Aorta (tissue), 5 donors: Measurements from ENCODE around the gene ZBTB32. TPM values are rescaled to one million over a fixed set of nuclear protein-coding genes. Genes with fewer than 3 reads are reported as not detected.
"Not testable (repeated sequence)": the region's sequence is repeated elsewhere in the genome, so short reads cannot be mapped to it uniquely, and the experiment has no call there.

ENCODE experiments used
- ATAC-seq: fragments of 200-7000 bp; cut with Tn5 transposase; one replicate; pipeline ENCODE4 v1.9.1; 2022; ENCODE audit warnings: moderate library complexity; ENCODE audit not compliant: low FRiP score
- DNase-seq, 2 donors: peaks; one replicate each; pipeline ENCODE4 v3.0.0-alpha.2; 2020
- H3K27ac ChIP-seq, 2 donors: one replicate each; pipeline ENCODE4 v1.5.1; 2013; ENCODE audit warnings: low read length in 2 of 2, mild to moderate bottlenecking in 2 of 2, moderate library complexity in 2 of 2, control low read depth in 1 of 2, inconsistent platforms in 1 of 2, low read depth in 1 of 2
- H3K27me3 ChIP-seq, 2 donors: one replicate each; pipeline ENCODE4 v1.6.1; 2013; ENCODE audit warnings: control low read depth in 1 of 2, low read length in 1 of 2, mild to moderate bottlenecking in 1 of 2, moderate library complexity in 1 of 2; ENCODE audit not compliant: insufficient read depth in 2 of 2, control insufficient read depth in 1 of 2
- H3K36me3 ChIP-seq, 2 donors: one replicate each; pipeline ENCODE4 v1.6.1; 2013; ENCODE audit warnings: control low read depth in 1 of 2, low read length in 1 of 2, mild to moderate bottlenecking in 1 of 2; ENCODE audit not compliant: insufficient read depth in 2 of 2, control insufficient read depth in 1 of 2
- H3K4me1 ChIP-seq, 2 donors: one replicate each; pipeline ENCODE4 v1.6.1; 2013; ENCODE audit warnings: low read length in 2 of 2, control low read depth in 1 of 2, mild to moderate bottlenecking in 1 of 2, moderate library complexity in 1 of 2; ENCODE audit not compliant: insufficient read depth in 2 of 2, control insufficient read depth in 1 of 2
- H3K4me3 ChIP-seq, 2 donors: one replicate each; pipeline ENCODE4 v1.5.1; 2013; ENCODE audit warnings: low read length in 2 of 2, control low read depth in 1 of 2, mild to moderate bottlenecking in 1 of 2
- H3K9me3 ChIP-seq: one replicate; pipeline ENCODE4 v1.6.1; 2013; ENCODE audit warnings: mild to moderate bottlenecking, low read length; ENCODE audit not compliant: control insufficient read depth
- WGBS, 2 donors: extraction: QIAGEN DNeasy Blood & Tissue Kit; methylation state at CpG; one replicate each; pipeline ENCODE4 v1.1.7; 2013; 5-methylcytosine and 5-hydroxymethylcytosine counted together
- intact Hi-C, 2 donors: fragments of 100-400 bp; cut with DNase I; formaldehyde crosslinking; loops; one replicate each; pipeline versions ENCODE4 v1.14.2 to v1.15.0; 2022
- polyA plus RNA-seq, 2 donors: library from polyadenylated mRNA; stranded (reverse); fragments of 200-250 nt; gene quantifications; one replicate each; pipeline ENCODE4 v1.2.3, GENCODE V29; 2013
- total RNA-seq, 2 donors: library from RNA; stranded (reverse); fragmentation: NEBNext Ultra II Directional; extraction: Animal tissue kit (Norgen Biotek cat#: 25700); gene quantifications; one replicate each; pipeline ENCODE4 v1.2.1, GENCODE V29; 2021
- donor health status: healthy with polysubstance abuse.
- donor health status: Bipolar disorder and iron deficiency.
- donor health status: DM: no; HTN: no; CAD: no.
- donor health status: DM: no; HTN: no; CAD: no.
- donor health status: DM: yes; HTN: yes; CAD: no.

Gene ZBTB32
- total and polyA plus RNA-seq, 4 donors, result 0.19 TPM; not detected in 3

GRCh38 chr19:35721374-35721773 is 17.0 kb downstream of the ZBTB32 start:
- no peaks in the 10 kb centered on the region for H3K4me1 ChIP-seq
- DNase-seq, result no peak
- no peaks in the 10 kb centered on the region for H3K9me3 ChIP-seq
- WGBS, 2 donors, result 90 to 93% methylated on average over 16 of the region's 16 CpGs
- H3K4me3 ChIP-seq, result no peak overlapping the region
- H3K27ac ChIP-seq, result no peak overlapping the region
- H3K27me3 ChIP-seq, result no peaks in the 10 kb centered on the region
- ATAC-seq, result no peak
- H3K36me3 ChIP-seq, result peaks cover 0 to 20% of the 10 kb centered on the region in 2 donors
- intact Hi-C loops, result loop anchor here in 1 of 2 donors (5.0 kb wide), 1 partner anchor 564 kb away; no protein-coding TSS in a partner anchor

GRCh38 chr19:35722461-35722860 is 18.1 kb downstream of the ZBTB32 start:
- intact Hi-C loops, result loop anchor here in 1 of 2 donors (5.0 kb wide), 1 partner anchor 565 kb away; no protein-coding TSS in a partner anchor
- no peak for ATAC-seq
- H3K9me3 ChIP-seq, result no peaks in the 10 kb centered on the region
- no peaks in the 10 kb centered on the region for H3K4me1 ChIP-seq
- H3K4me3 ChIP-seq, result no peak overlapping the region
- 94 to 97% methylated on average over 14 of the region's 14 CpGs for WGBS, 2 donors
- peaks cover 0 to 22% of the 10 kb centered on the region in 2 donors for H3K36me3 ChIP-seq
- H3K27ac ChIP-seq, result no peak overlapping the region
- no peaks in the 10 kb centered on the region for H3K27me3 ChIP-seq
- no peak for DNase-seq

GRCh38 chr19:35722897-35723296 is 18.5 kb downstream of the ZBTB32 start:
- H3K27me3 ChIP-seq, result no peaks in the 10 kb centered on the region
- peaks cover 0 to 22% of the 10 kb centered on the region in 2 donors for H3K36me3 ChIP-seq
- H3K4me3 ChIP-seq, result no peak overlapping the region
- 91% methylated on average over 16 of the region's 16 CpGs for WGBS, 2 donors
- ATAC-seq, result no peak
- no peaks in the 10 kb centered on the region for H3K4me1 ChIP-seq
- no peaks in the 10 kb centered on the region for H3K9me3 ChIP-seq
- no peak for DNase-seq
- no peak overlapping the region for H3K27ac ChIP-seq
- intact Hi-C loops, result loop anchor here in 1 of 2 donors (5.0 kb wide), 1 partner anchor 566 kb away; no protein-coding TSS in a partner anchor

- Histone ChIP-seq H3K4me1 (no peaks in the 10 kb centered on the region), H3K36me3 (peaks cover 0 to 22% of the 10 kb centered on the region in 2 donors), H3K9me3 (no peaks in the 10 kb centered on the region), H3K4me3 (no peak overlapping the region), H3K27me3 (no peaks in the 10 kb centered on the region), H3K27ac (no peak overlapping the region)
- 93 to 95% methylated on average over 24 of the region's 24 CpGs for WGBS, 2 donors
- DNase-seq (no peak), ATAC-seq (no peak)
- intact Hi-C loops, result loop anchor here in 1 of 2 donors (5.0 kb wide), 1 partner anchor 566 kb away; no protein-coding TSS in a partner anchor
These were observed 19.3 kb downstream of the ZBTB32 start for GRCh38 chr19:35723671-35724070.

GRCh38 chr19:35724132-35724531 is 19.8 kb downstream of the ZBTB32 start:
- H3K4me3 ChIP-seq, H3K27ac ChIP-seq, H3K4me1 ChIP-seq, DNase-seq, H3K9me3 ChIP-seq, H3K27me3 ChIP-seq, ATAC-seq: not testable (repeated sequence)
- peaks cover 0 to 24% of the 10 kb centered on the region in 2 donors for H3K36me3 ChIP-seq
- intact Hi-C loops, result loop anchor here in 1 of 2 donors (5.0 kb wide), 1 partner anchor 567 kb away; no protein-coding TSS in a partner anchor
- WGBS, 2 donors, result 96 to 98% methylated on average over 7 of the region's 7 CpGs

- no peak overlapping the region for H3K27ac ChIP-seq
- intact Hi-C loops, result loop anchor here in 1 of 2 donors (5.0 kb wide), 1 partner anchor 567 kb away; no protein-coding TSS in a partner anchor
- H3K4me3 ChIP-seq, result no peak overlapping the region
- H3K27me3 ChIP-seq, result no peaks in the 10 kb centered on the region
- DNase-seq (no peak), ATAC-seq (no peak)
- H3K9me3 ChIP-seq, result no peaks in the 10 kb centered on the region
- 94 to 95% methylated on average over 12 of the region's 12 CpGs for WGBS, 2 donors
- no peaks in the 10 kb centered on the region for H3K4me1 ChIP-seq
- peaks cover 0 to 24% of the 10 kb centered on the region in 2 donors for H3K36me3 ChIP-seq
These were observed 20.2 kb downstream of the ZBTB32 start for GRCh38 chr19:35724560-35724959.

- intact Hi-C loops, result no loop called here
- WGBS, 2 donors, result 91 to 92% methylated on average over 23 of the region's 23 CpGs
- Histone ChIP-seq H3K36me3 (peaks cover 0 to 29% of the 10 kb centered on the region in 2 donors), H3K4me1 (no peaks in the 10 kb centered on the region), H3K9me3 (no peaks in the 10 kb centered on the region), H3K27ac (no peak overlapping the region), H3K4me3 (no peak overlapping the region), H3K27me3 (no peaks in the 10 kb centered on the region)
- ATAC-seq (no peak), DNase-seq (no peak)
These were observed 21.0 kb downstream of the ZBTB32 start for GRCh38 chr19:35725216-35725861.

GRCh38 chr19:35727053-35727955 is 22.9 kb downstream of the ZBTB32 start:
- Histone ChIP-seq H3K27ac (no peak overlapping the region), H3K36me3 (peaks cover 0 to 28% of the 10 kb centered on the region in 2 donors), H3K4me3 (no peak overlapping the region), H3K27me3 (no peaks in the 10 kb centered on the region), H3K9me3 (no peaks in the 10 kb centered on the region), H3K4me1 (no peaks in the 10 kb centered on the region)
- DNase-seq, result no peak
- 93% methylated on average over 25 of the region's 25 CpGs for WGBS, 2 donors
- intact Hi-C loops, result no loop called here
- ATAC-seq, result no peak
